Panc1 (cell line): ENCODE data around the gene CFDP1. TPM values are rescaled to one million over a fixed set of nuclear protein-coding genes. Genes with fewer than 3 reads are reported as not detected.
"Not testable (repeated sequence)": the region's sequence is repeated elsewhere in the genome, so short reads cannot be mapped to it uniquely, and the experiment has no call there.

Experiments
- ATAC-seq: fragments of 200-7000 bp; cut with Tn5 transposase; 2 replicates; pipeline ENCODE4 v1.9.1; 2020; ENCODE audit warnings: mild to moderate bottlenecking, moderate library complexity
- BruUV-seq: library from RNA; stranded (reverse); fragments of 400-500 nt; replicated peaks from 2 replicates; lab custom pipeline; 2021; lab: Mats Ljungman, UMichigan
- CTCF ChIA-PET: fragments of 300-600 bp; sonication (Branson Sonifier 250); formaldehyde crosslinking; loops from one replicate; lab custom pipeline; 2022; ENCODE audit warnings: antibody characterized with exemption; lab: Charles Lee
- POLR2A ChIA-PET: fragments of 300-600 bp; sonication (Branson Sonifier 250); formaldehyde crosslinking; loops from one replicate; lab custom pipeline; 2022; ENCODE audit warnings: antibody characterized with exemption; lab: Charles Lee
- DNase-seq: peaks from one replicate; pipeline ENCODE4 v3.0.0-alpha.2; 2010; ENCODE audit warnings: low read depth, low spot score
- H3K27ac ChIP-seq: 2 replicates; pipeline ENCODE4 v1.5.1; 2011; ENCODE audit warnings: mild to moderate bottlenecking, low read length, inconsistent platforms
- H3K27me3 ChIP-seq: fragments of 200-500 bp; sonication (Bioruptor generic); 2 replicates; pipeline ENCODE4 v1.6.0; 2014; ENCODE audit warnings: low read length, inconsistent platforms; ENCODE audit not compliant: control insufficient read depth, insufficient read depth
- H3K36me3 ChIP-seq: fragments of 200-500 bp; sonication (Bioruptor generic); 2 replicates; pipeline ENCODE4 v1.5.1; 2014; ENCODE audit warnings: inconsistent platforms, mild to moderate bottlenecking, low read length, moderate library complexity; ENCODE audit not compliant: control insufficient read depth, insufficient read depth
- H3K4me1 ChIP-seq: 2 replicates; pipeline ENCODE4 v1.5.1; 2011; ENCODE audit warnings: inconsistent platforms, mild to moderate bottlenecking, low read length, moderate library complexity; ENCODE audit not compliant: control insufficient read depth, insufficient read depth
- H3K4me3 ChIP-seq, 2 experiments: 2 replicates each; pipeline ENCODE4 v1.5.1; 2011 to 2012; ENCODE audit warnings: low read depth in 2 of 2, low read length in 2 of 2, mild to moderate bottlenecking in 2 of 2, inconsistent platforms in 1 of 2, moderate library complexity in 1 of 2
- H3K9me3 ChIP-seq: fragments of 200-500 bp; sonication (Bioruptor generic); 2 replicates; pipeline ENCODE4 v1.5.1; 2014; ENCODE audit warnings: low read depth, mild to moderate bottlenecking, inconsistent platforms, low read length, moderate library complexity; ENCODE audit not compliant: control insufficient read depth, insufficient read depth
- POLR2AphosphoS5 ChIP-seq: IDR thresholded peaks from 2 replicates; pipeline ENCODE4 v1.6.1; 2012; ENCODE audit warnings: mild to moderate bottlenecking, low read depth, low read length, moderate library complexity
- SIN3A ChIP-seq: IDR thresholded peaks from 2 replicates; pipeline ENCODE4 v1.6.1; 2012; ENCODE audit warnings: low read depth, mild to moderate bottlenecking, low read length, moderate library complexity, borderline replicate concordance; ENCODE audit not compliant: insufficient read depth
- TCF7L2 ChIP-seq: IDR thresholded peaks from 2 replicates; pipeline ENCODE4 v1.6.1; 2011; ENCODE audit warnings: mild to moderate bottlenecking, low read depth, low read length, inconsistent platforms
- in situ Hi-C: cut with HindIII; loops from 2 replicates; pipeline ENCODE4 v1.10.0; 2016; ENCODE audit warnings: low sequenced_read_pairs, low pct_unique_long_range_greater_than_20kb
- intact Hi-C: fragments of 100-400 bp; cut with micrococcal nuclease; formaldehyde crosslinking; loops from one replicate; pipeline ENCODE4 v1.10.0; 2022; ENCODE audit not compliant: unreplicated experiment
- total RNA-seq: library from RNA; stranded (reverse); gene quantifications from one replicate; pipeline ENCODE4 v1.2.1, GENCODE V29; 2021; ENCODE audit not compliant: unreplicated experiment
- TF ChIP-seq, protein P1 (sequence below), 2 experiments: IDR thresholded peaks; 2 replicates each; pipeline ENCODE4 v1.6.1; 2011 to 2012; ENCODE audit warnings: low read depth in 2 of 2, control low read depth in 1 of 2, low read length in 1 of 2, mild to moderate bottlenecking in 1 of 2, moderate library complexity in 1 of 2; ENCODE audit not compliant: insufficient read depth in 1 of 2
- TF ChIP-seq, protein P2 (sequence below): fragments of 450-650 bp; IDR thresholded peaks from 2 replicates; pipeline ENCODE4 v1.5.1; 2017; ENCODE audit warnings: mild to moderate bottlenecking

CFDP1 gene
- total RNA-seq, 1 experiment from 2014 or later: 25.7 TPM

DNA sequence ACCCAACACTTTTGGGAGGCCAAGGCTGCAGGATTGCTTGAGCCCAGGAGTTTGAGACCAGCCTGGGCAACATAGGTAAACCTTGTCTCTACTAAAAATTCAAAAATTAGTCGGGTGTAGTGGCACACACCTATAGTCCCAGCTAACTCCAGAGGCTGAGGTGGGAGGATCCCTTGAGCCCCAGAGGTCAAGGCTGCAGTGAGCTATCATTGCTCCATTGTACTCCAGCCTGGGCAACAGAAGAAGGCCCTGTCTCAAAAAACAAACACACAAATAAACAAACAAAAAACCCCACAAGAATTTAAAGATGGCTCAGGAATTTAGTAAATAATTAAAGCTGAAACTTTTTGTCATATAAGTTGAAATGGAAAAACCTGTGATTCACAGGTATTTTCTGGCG, 33.5 kb upstream of the CFDP1 start:
- H3K4me1 ChIP-seq: no peaks in the 10 kb centered on the region; the same call in 1 of the 2 replicates
- H3K27me3 ChIP-seq: no peaks in the 10 kb centered on the region
- no peaks in the 10 kb centered on the region for H3K9me3 ChIP-seq
- DNase-seq (no peak), ATAC-seq (no peak)
- ChIA-PET CTCF (interaction anchor here (0.7 kb wide), 1 partner anchor 89 kb away, joined by 17 read pairs; no protein-coding TSS in a partner anchor), POLR2A (interaction anchor here (0.6 kb wide), 1 partner anchor 71 kb away, joined by 7 read pairs; no protein-coding TSS in a partner anchor)
- H3K27ac ChIP-seq: no peak overlapping the region
- TF ChIP-seq POLR2AphosphoS5 (no peak), SIN3A (no peak), TCF7L2 (no peak)
- TF ChIP-seq, protein P1, sequence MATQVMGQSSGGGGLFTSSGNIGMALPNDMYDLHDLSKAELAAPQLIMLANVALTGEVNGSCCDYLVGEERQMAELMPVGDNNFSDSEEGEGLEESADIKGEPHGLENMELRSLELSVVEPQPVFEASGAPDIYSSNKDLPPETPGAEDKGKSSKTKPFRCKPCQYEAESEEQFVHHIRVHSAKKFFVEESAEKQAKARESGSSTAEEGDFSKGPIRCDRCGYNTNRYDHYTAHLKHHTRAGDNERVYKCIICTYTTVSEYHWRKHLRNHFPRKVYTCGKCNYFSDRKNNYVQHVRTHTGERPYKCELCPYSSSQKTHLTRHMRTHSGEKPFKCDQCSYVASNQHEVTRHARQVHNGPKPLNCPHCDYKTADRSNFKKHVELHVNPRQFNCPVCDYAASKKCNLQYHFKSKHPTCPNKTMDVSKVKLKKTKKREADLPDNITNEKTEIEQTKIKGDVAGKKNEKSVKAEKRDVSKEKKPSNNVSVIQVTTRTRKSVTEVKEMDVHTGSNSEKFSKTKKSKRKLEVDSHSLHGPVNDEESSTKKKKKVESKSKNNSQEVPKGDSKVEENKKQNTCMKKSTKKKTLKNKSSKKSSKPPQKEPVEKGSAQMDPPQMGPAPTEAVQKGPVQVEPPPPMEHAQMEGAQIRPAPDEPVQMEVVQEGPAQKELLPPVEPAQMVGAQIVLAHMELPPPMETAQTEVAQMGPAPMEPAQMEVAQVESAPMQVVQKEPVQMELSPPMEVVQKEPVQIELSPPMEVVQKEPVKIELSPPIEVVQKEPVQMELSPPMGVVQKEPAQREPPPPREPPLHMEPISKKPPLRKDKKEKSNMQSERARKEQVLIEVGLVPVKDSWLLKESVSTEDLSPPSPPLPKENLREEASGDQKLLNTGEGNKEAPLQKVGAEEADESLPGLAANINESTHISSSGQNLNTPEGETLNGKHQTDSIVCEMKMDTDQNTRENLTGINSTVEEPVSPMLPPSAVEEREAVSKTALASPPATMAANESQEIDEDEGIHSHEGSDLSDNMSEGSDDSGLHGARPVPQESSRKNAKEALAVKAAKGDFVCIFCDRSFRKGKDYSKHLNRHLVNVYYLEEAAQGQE (IDR thresholded peaks at IDR 0.05; ENCODE audit: insufficient read depth in 1 of 2, low read depth in 2 of 2, low read length in 1 of 2): no peak
- TF ChIP-seq, protein P2, sequence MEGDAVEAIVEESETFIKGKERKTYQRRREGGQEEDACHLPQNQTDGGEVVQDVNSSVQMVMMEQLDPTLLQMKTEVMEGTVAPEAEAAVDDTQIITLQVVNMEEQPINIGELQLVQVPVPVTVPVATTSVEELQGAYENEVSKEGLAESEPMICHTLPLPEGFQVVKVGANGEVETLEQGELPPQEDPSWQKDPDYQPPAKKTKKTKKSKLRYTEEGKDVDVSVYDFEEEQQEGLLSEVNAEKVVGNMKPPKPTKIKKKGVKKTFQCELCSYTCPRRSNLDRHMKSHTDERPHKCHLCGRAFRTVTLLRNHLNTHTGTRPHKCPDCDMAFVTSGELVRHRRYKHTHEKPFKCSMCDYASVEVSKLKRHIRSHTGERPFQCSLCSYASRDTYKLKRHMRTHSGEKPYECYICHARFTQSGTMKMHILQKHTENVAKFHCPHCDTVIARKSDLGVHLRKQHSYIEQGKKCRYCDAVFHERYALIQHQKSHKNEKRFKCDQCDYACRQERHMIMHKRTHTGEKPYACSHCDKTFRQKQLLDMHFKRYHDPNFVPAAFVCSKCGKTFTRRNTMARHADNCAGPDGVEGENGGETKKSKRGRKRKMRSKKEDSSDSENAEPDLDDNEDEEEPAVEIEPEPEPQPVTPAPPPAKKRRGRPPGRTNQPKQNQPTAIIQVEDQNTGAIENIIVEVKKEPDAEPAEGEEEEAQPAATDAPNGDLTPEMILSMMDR: no peak
- no peak overlapping the region for H3K4me3 ChIP-seq
- no TSS peak for BruUV-seq
- H3K36me3 ChIP-seq: no peaks in the 10 kb centered on the region
- intact Hi-C loops (no loop called here), in situ Hi-C loops (no loop called here)

DNA sequence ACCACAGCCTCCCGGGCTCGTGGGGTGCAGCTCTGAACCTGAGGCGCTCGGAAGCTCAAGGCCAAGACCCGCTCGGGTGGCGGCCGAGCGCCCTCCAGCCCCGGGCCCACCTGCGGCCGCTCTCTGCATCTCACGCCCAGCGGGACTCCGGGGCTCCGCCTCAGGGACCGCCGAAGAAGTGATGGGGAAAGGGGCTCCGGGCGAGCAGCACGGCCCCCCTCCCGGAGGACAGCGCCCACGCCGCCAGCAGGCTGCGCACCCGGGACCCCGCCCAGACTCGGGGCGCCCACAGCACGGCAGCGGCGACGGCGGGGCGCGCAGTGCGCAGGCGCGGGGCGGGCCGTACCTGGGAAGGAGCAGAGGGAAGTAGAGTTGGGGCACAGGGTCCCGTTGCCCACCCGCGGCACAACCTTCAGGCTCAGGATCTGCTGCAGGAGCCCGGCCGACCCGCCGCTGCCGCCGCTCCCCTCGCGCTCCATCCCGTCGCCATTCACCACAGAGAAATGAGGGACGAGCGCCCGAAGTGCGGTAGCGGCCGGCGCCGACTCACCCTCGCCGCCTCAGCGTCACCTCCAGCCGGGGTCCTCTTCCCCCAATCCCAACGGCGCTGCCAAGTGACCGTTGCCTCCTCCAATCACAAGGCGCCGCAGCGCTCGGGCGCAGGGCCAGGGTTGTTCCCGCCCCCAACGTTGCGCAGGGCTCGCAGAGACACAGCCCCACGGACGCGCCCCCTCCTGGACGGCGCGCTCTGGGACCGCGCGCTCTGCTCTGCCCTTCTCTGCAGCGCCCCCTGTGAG, 31.0 kb upstream of the CFDP1 start, which contains the start of gene TMEM170A:
TSS of gene TMEM170A (minus strand) at position 568 of the 797 bp plus-strand sequence. CDS start at position 479, 89 bp downstream.
- Histone ChIP-seq H3K27ac (peak within 1 kb of the TSS; percentile 75), H3K36me3 (no peaks in the 10 kb centered on the region), H3K27me3 (no peaks in the 10 kb centered on the region), H3K4me3 (peak within 1 kb of the TSS; percentile 65 to 68), H3K4me1 (no peaks in the 10 kb centered on the region; the same call in 1 of the 2 replicates), H3K9me3 (no peaks in the 10 kb centered on the region)
- TF ChIP-seq TCF7L2: 0 out of 2 replicates have a peak, but pooled peaks have one; percentile 14
- peak; percentile 94 for TF ChIP-seq POLR2AphosphoS5
- TF ChIP-seq SIN3A: no peak; the same call in 1 of the 2 replicates
- TF ChIP-seq, protein P1 (IDR thresholded peaks at IDR 0.05; ENCODE audit: insufficient read depth in 1 of 2, low read depth in 2 of 2, low read length in 1 of 2): 0 out of 4 replicates have a peak, but pooled peaks of 1 of the 2 experiments have one; percentile 19
- TF ChIP-seq, protein P2: peak; percentile 99
- BruUV-seq: no TSS peak
- DNase-seq (peak; percentile 87), ATAC-seq (peak; percentile 97)
- in situ Hi-C loops: no loop called here
- ChIA-PET POLR2A (no interaction called here), CTCF (no interaction called here)
- intact Hi-C loops: no loop called here

DNA sequence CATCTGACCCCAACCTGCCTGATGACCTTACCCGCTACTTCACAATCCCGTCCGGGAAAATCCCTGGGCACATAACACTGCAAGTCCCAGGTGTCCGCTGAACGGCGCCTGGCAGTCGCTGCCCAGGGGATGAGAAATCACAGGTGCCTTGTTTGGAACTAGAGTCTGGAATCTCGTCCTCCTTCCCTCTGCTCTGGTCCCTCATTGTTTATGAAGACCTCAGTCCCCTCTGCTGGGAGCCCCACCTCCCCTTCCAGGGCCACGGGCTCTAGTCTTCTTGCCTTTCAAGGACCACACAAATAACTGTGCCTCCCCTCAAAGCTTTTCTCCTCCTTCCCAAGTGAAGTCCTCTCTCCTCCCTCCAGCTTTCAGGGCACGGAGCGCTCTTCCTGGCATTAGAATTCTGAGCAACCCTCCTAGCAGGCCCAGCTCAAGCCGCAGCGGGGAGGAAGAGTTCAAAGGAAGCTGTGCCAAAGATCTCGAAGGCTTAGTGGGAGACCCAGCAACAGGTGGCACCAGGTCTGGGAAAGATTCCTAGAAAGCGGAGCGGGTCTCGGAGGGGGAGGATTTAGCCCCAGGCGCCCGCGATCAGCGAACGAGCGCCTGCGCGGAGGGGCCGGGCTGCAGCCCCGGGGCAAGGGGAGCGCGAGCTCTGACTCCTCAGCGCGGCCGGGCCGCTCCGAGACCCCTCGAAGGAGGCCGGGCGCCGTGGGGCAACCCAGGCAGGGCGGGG, 30.3 kb upstream of the CFDP1 start:
- H3K27ac ChIP-seq: peak overlapping the region; percentile 75
- H3K9me3 ChIP-seq, CTCF ChIA-PET, H3K4me1 ChIP-seq, H3K27me3 ChIP-seq, DNase-seq, BruUV-seq, H3K36me3 ChIP-seq, in situ Hi-C loops, POLR2A ChIA-PET, intact Hi-C loops: not testable (repeated sequence)
- ATAC-seq: peak; percentile 33
- peak overlapping the region; percentile 65 to 68 for H3K4me3 ChIP-seq
